ENCODE measurements around the gene NCOA3. TPM values are rescaled to one million over a fixed set of nuclear protein-coding genes. Genes with fewer than 3 reads are reported as not detected.

NCOA3 gene
- total and polyA plus RNA-seq, 8 donors = 34.5 to 41.5 (median 38.2) TPM

GRCh38 chr20:47529840-47530239 lies 28.2 kb downstream of the NCOA3 start:
- Histone ChIP-seq H3K9me3 (peaks cover 0 to 7% of the 10 kb centered on the region in 2 donors), H3K4me1 (peaks cover 0 to 18% of the 10 kb centered on the region in 2 donors), H3K4me3 (no peak overlapping the region), H3K36me3 (no peaks in the 10 kb centered on the region), H3K27me3 (no peaks in the 10 kb centered on the region), H3K27ac (no peak overlapping the region)
- no peak for DNase-seq
- TF ChIP-seq CTCF (IDR thresholded peaks at IDR 0.05) = no peak
- intact Hi-C loops (cut with DNase I) = no loop called here
- ATAC-seq = no peak

- no peaks in the 10 kb centered on the region for H3K27me3 ChIP-seq
- intact Hi-C loops (cut with DNase I) = no loop called here
- DNase-seq (no peak), ATAC-seq (peak; percentile 57)
- TF ChIP-seq CTCF (IDR thresholded peaks at IDR 0.05) = no peak
- H3K4me3 ChIP-seq = no peak overlapping the region
- H3K27ac ChIP-seq = peak overlapping the region in 1 of 2 donors; percentile 19
- H3K36me3 ChIP-seq = no peaks in the 10 kb centered on the region
- H3K9me3 ChIP-seq = peaks cover 0 to 6% of the 10 kb centered on the region in 2 donors
- H3K4me1 ChIP-seq = peaks cover 0 to 18% of the 10 kb centered on the region in 2 donors
Measured at GRCh38 chr20:47531458-47531857, 29.8 kb downstream of the NCOA3 start.

GRCh38 chr20:47532002-47532401 lies 30.3 kb downstream of the NCOA3 start:
- peaks cover 0 to 18% of the 10 kb centered on the region in 2 donors for H3K4me1 ChIP-seq
- DNase-seq (no peak), ATAC-seq (no peak)
- H3K36me3 ChIP-seq = no peaks in the 10 kb centered on the region
- H3K4me3 ChIP-seq = no peak overlapping the region
- H3K27me3 ChIP-seq = no peaks in the 10 kb centered on the region
- no peak for TF ChIP-seq CTCF (IDR thresholded peaks at IDR 0.05)
- intact Hi-C loops (cut with DNase I) = no loop called here
- H3K9me3 ChIP-seq = peaks cover 0 to under 1% of the 10 kb centered on the region in 2 donors
- peak overlapping the region in 1 of 2 donors; percentile 19 for H3K27ac ChIP-seq

GRCh38 chr20:47533518-47534062 lies 31.9 kb downstream of the NCOA3 start:
- intact Hi-C loops (cut with DNase I) = no loop called here
- no peak for ATAC-seq
- no peak for DNase-seq
- no peak for TF ChIP-seq CTCF (IDR thresholded peaks at IDR 0.05)
- H3K9me3 ChIP-seq = no peaks in the 10 kb centered on the region
- H3K4me1 ChIP-seq = peaks cover 0 to 18% of the 10 kb centered on the region in 2 donors
- no peak overlapping the region for H3K27ac ChIP-seq
- no peak overlapping the region for H3K4me3 ChIP-seq
- no peaks in the 10 kb centered on the region for H3K36me3 ChIP-seq
- H3K27me3 ChIP-seq = no peaks in the 10 kb centered on the region

GRCh38 chr20:47534405-47534804 lies 32.7 kb downstream of the NCOA3 start:
- Histone ChIP-seq H3K27me3 (no peaks in the 10 kb centered on the region), H3K9me3 (no peaks in the 10 kb centered on the region), H3K36me3 (no peaks in the 10 kb centered on the region), H3K4me3 (no peak overlapping the region), H3K4me1 (peaks cover 0 to 16% of the 10 kb centered on the region in 2 donors), H3K27ac (no peak overlapping the region)
- no peak for ATAC-seq
- TF ChIP-seq CTCF (IDR thresholded peaks at IDR 0.05) = no peak
- DNase-seq = no peak
- intact Hi-C loops (cut with DNase I) = no loop called here
